Activated gamma-delta T cell treated with anti-CD3 and anti-CD28 coated beads, Interleukin-2, amount 50 U/mL, for 16 hours (primary cell): ENCODE measurements around the gene BBS9.
"Not testable (repeated sequence)": the region's sequence is repeated elsewhere in the genome, so short reads cannot be mapped to it uniquely, and the experiment has no call there.

Experiments used
- DNase-seq: peaks from one replicate; pipeline ENCODE4 v3.0.0-alpha.2; 2020; ENCODE audit warnings: low read depth

Gene BBS9

GRCh38 chr7:33196221-33196620, 66.9 kb downstream of the BBS9 start:
- no peak for DNase-seq

- no peak for DNase-seq
Measured at GRCh38 chr7:33200282-33200681, 70.9 kb downstream of the BBS9 start.

GRCh38 chr7:33201821-33202220, 72.5 kb downstream of the BBS9 start:
- no peak for DNase-seq

GRCh38 chr7:33210958-33211357, 81.6 kb downstream of the BBS9 start:
- no peak for DNase-seq

GRCh38 chr7:33212144-33212543, 82.8 kb downstream of the BBS9 start:
- no peak for DNase-seq

- no peak for DNase-seq
Measured at GRCh38 chr7:33215992-33216391, 86.6 kb downstream of the BBS9 start.

GRCh38 chr7:33217595-33217994, 88.2 kb downstream of the BBS9 start:
- no peak for DNase-seq

- not testable (repeated sequence) for DNase-seq
Measured at GRCh38 chr7:33218841-33219535, 89.6 kb downstream of the BBS9 start.

GRCh38 chr7:33220231-33220630, 90.9 kb downstream of the BBS9 start:
- no peak for DNase-seq

GRCh38 chr7:33221390-33221789, 92.0 kb downstream of the BBS9 start:
- no peak for DNase-seq

- DNase-seq, result no peak
Measured at GRCh38 chr7:33232632-33233145, 103.3 kb downstream of the BBS9 start.

- DNase-seq, result no peak
Measured at GRCh38 chr7:33233659-33234058, 104.3 kb downstream of the BBS9 start.

GRCh38 chr7:33237036-33237435, 107.7 kb downstream of the BBS9 start:
- no peak for DNase-seq

- no peak for DNase-seq
Measured at GRCh38 chr7:33243319-33243881, 114.0 kb downstream of the BBS9 start.

GRCh38 chr7:33248671-33249070, 119.3 kb downstream of the BBS9 start:
- no peak for DNase-seq

- no peak for DNase-seq
Measured at GRCh38 chr7:33250421-33250871, 121.1 kb downstream of the BBS9 start.

GRCh38 chr7:33251301-33251700, 121.9 kb downstream of the BBS9 start:
- no peak for DNase-seq

- DNase-seq, result no peak
Measured at GRCh38 chr7:33258491-33258951, 129.2 kb downstream of the BBS9 start.

GRCh38 chr7:33261585-33261984, 132.2 kb downstream of the BBS9 start:
- DNase-seq, result no peak

- DNase-seq, result no peak
Measured at GRCh38 chr7:33262476-33262875, 133.1 kb downstream of the BBS9 start.

- not testable (repeated sequence) for DNase-seq
Measured at GRCh38 chr7:33271839-33272371, 142.5 kb downstream of the BBS9 start.

- DNase-seq, result no peak
Measured at GRCh38 chr7:33273356-33273755, 144.0 kb downstream of the BBS9 start.

- DNase-seq, result no peak
Measured at GRCh38 chr7:33276325-33276724, 147.0 kb downstream of the BBS9 start.
